H1 (cell line): ENCODE results near the gene CREBBP. TPM values are rescaled to one million over a fixed set of nuclear protein-coding genes. Genes with fewer than 3 reads are reported as not detected.

Experiments
- ATF2 ChIP-seq: IDR thresholded peaks from 2 replicates; pipeline ENCODE4 v1.6.1; 2012; ENCODE audit warnings: low read length, inconsistent platforms
- KDM4A ChIP-seq: IDR thresholded peaks from one replicate; pipeline ENCODE4 v1.7.1; 2012; ENCODE audit warnings: low read depth, mild to moderate bottlenecking, moderate library complexity, low read length, inconsistent platforms; ENCODE audit not compliant: severe bottlenecking
- POLR2A ChIP-seq, 2 experiments: IDR thresholded peaks; 1 replicate in 1 of 2; 2 replicates in 1 of 2; pipeline ENCODE4 v1.6.1; 2011; ENCODE audit warnings: low read depth in 2 of 2, low read length in 2 of 2, mild to moderate bottlenecking in 2 of 2; ENCODE audit errors: control extremely low read depth in 1 of 2
- RXRA ChIP-seq: IDR thresholded peaks from 2 replicates; pipeline ENCODE4 v1.6.1; 2011; ENCODE audit warnings: low read depth, mild to moderate bottlenecking, low read length, moderate library complexity; ENCODE audit not compliant: insufficient read depth
- TAF1 ChIP-seq: IDR thresholded peaks from 2 replicates; pipeline ENCODE4 v1.6.1; 2011; ENCODE audit warnings: mild to moderate bottlenecking, low read depth, low read length
- USF2 ChIP-seq: IDR thresholded peaks from 2 replicates; pipeline ENCODE4 v1.6.1; 2011; ENCODE audit warnings: low read length, improper control_type of control experiment
- polyA plus RNA-seq, 7 experiments: library from polyadenylated mRNA; depleted of rRNA in 3 of 7; stranded (reverse) in 5 of 7; unstranded in 2 of 7; fragments of >200 nt in 5 of 7; fragments of 200-250 nt in 2 of 7; gene quantifications; 1 replicate in 5 of 7; 2 replicates in 1 of 7; 4 replicates in 1 of 7; pipeline versions ENCODE4 v1.2.1 to v1.2.3, GENCODE V29; 2011 to 2013; ENCODE audit warnings: missing spikeins in 2 of 7, mixed read lengths in 2 of 7
- total RNA-seq: library from RNA; stranded (reverse); fragmentation: NEBNext Ultra II Directional; extraction: Animal tissue kit (Norgen Biotek cat#: 25700); gene quantifications from 2 replicates; pipeline ENCODE4 v1.2.1, GENCODE V29; 2021

CREBBP gene
- total and polyA plus RNA-seq, 2 of the 8 experiments (the other 6 are each of a cell fraction or from before 2014, with no cell fraction given) = 10.0 to 60.1 TPM

- no peak for TF ChIP-seq USF2
- no peak for TF ChIP-seq ATF2
- TF ChIP-seq TAF1 = no peak
- no peak for TF ChIP-seq KDM4A
- TF ChIP-seq RXRA = no peak
- no peak for TF ChIP-seq POLR2A (IDR thresholded peaks at IDR 0.05; ENCODE audit: control extremely low read depth in 1 of 2, low read depth in 2 of 2, low read length in 2 of 2)
These were observed 33.9 kb downstream of the CREBBP start (continued) for GRCh38 chr16:3846595-3847091.
